HG03565 (cell line): ENCODE data around the gene PARP8.
"Not testable (repeated sequence)": the region's sequence is repeated elsewhere in the genome, so short reads cannot be mapped to it uniquely, and the experiment has no call there.

Source experiments
- ATAC-seq: cut with Tn5 transposase; IDR thresholded peaks from one replicate; pipeline ENCODE4 v1.9.1; 2021; ENCODE audit warnings: mild to moderate bottlenecking, moderate library complexity; ENCODE audit not compliant: unreplicated experiment

Gene PARP8

GRCh38 chr5:50766967-50767366 lies 100.5 kb downstream of the PARP8 start:
- no peak for ATAC-seq

- no peak for ATAC-seq
Measured at GRCh38 chr5:50767588-50767987, 101.2 kb downstream of the PARP8 start.

GRCh38 chr5:50768634-50769033 lies 102.2 kb downstream of the PARP8 start:
- no peak for ATAC-seq

GRCh38 chr5:50770441-50770840 lies 104.0 kb downstream of the PARP8 start:
- ATAC-seq = no peak

GRCh38 chr5:50774446-50775175 lies 108.2 kb downstream of the PARP8 start:
- not testable (repeated sequence) for ATAC-seq

- ATAC-seq = no peak
Measured at GRCh38 chr5:50786073-50786472, 119.6 kb downstream of the PARP8 start.

GRCh38 chr5:50791813-50792212 lies 125.4 kb downstream of the PARP8 start:
- ATAC-seq = no peak

- ATAC-seq = no peak
Measured at GRCh38 chr5:50792843-50793242, 126.4 kb downstream of the PARP8 start.

GRCh38 chr5:50794812-50795211 lies 128.4 kb downstream of the PARP8 start:
- ATAC-seq = no peak

- ATAC-seq = no peak
Measured at GRCh38 chr5:50798002-50798401, 131.6 kb downstream of the PARP8 start.

GRCh38 chr5:50799596-50799995 lies 133.2 kb downstream of the PARP8 start:
- ATAC-seq = no peak

GRCh38 chr5:50800410-50800809 lies 134.0 kb downstream of the PARP8 start:
- no peak for ATAC-seq

GRCh38 chr5:50807661-50808060 lies 141.2 kb downstream of the PARP8 start:
- ATAC-seq = no peak

GRCh38 chr5:50808406-50808805 lies 142.0 kb downstream of the PARP8 start:
- ATAC-seq = no peak

- ATAC-seq = not testable (repeated sequence)
Measured at GRCh38 chr5:50811746-50812145, 145.3 kb downstream of the PARP8 start.

- no peak for ATAC-seq
Measured at GRCh38 chr5:50813691-50814090, 147.3 kb downstream of the PARP8 start.

- no peak for ATAC-seq
Measured at GRCh38 chr5:50814556-50814955, 148.1 kb downstream of the PARP8 start.

GRCh38 chr5:50822046-50822445 lies 155.6 kb downstream of the PARP8 start:
- ATAC-seq = no peak

- no peak for ATAC-seq
Measured at GRCh38 chr5:50822761-50823160, 156.3 kb downstream of the PARP8 start.

GRCh38 chr5:50823568-50823967 lies 157.1 kb downstream of the PARP8 start:
- no peak for ATAC-seq

GRCh38 chr5:50824109-50824508 lies 157.7 kb downstream of the PARP8 start:
- no peak for ATAC-seq

GRCh38 chr5:50827516-50828247 lies 161.2 kb downstream of the PARP8 start:
- no peak for ATAC-seq
